Stimulated activated CD4-positive, alpha-beta T cell treated with anti-CD3 and anti-CD28 coated beads, Interleukin-1b, Interleukin-23, amount 100 ng/mL, for 4 hours (primary cell): Measurements from ENCODE around the gene KLHL29.

Source experiments
- DNase-seq, 2 donors: peaks; one replicate each; pipeline ENCODE4 v3.0.0-alpha.2; 2020; ENCODE audit warnings: low read depth in 2 of 2

Gene KLHL29

DNA sequence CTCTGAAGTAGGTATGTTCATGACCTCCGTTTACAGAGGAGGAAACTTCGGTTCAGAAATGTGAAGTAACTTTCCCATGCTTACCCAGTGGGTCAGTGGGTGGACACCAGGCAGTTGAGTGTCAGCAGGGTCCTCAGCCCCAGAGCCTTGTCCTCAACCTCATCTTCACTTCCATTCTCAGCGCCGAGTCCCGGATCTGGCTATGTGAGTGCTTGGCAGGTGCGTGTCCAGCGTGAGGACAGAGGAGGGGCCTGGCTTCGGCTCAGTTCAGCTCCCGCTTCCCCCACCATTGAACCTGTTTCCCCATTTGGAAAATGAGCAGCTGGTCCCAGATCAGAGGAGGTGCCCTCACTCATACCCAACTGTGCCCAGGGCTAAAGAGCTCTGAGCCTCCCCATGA lies 274.3 kb downstream of the KLHL29 start:
- no peak for DNase-seq

DNA sequence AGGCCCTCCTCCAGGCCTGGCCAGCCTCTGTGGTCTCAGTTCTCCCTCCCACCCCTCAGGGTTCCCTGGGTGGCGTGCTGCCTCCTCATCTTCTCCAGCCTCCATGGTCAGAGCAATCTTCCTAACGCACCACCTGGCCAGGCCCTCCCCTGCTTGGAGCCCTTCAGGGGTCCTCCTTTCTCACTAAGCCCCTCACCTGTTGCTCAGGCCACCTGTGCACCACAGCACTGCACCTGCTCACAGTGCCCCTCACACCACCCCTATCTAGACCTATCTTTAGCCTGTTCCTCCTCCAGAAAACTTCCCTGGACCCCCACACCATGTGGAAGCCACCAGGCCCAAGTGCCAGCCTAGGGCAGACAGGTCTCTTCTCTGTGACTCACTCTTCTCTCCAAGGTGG lies 274.8 kb downstream of the KLHL29 start:
- DNase-seq: no peak

DNA sequence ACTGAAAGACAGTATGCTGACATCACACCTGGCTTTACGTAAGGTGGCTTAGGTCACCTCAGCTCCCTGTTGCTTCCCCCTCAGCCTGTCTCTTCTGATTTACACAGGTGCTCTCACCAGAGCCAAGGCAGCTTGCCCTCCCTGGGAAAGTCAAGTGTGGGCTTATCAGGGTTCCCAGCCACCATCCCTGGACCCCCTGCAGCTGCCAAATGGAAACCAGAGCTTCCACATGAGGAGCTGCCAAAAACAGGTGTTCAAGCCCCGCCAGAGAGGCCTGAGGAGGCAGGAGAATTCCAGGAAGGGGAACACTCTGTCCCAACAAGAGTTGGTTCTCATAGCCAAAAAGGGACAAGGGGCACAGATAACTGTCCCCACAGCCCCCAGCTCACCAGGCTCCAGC lies 275.3 kb downstream of the KLHL29 start:
- no peak for DNase-seq

DNA sequence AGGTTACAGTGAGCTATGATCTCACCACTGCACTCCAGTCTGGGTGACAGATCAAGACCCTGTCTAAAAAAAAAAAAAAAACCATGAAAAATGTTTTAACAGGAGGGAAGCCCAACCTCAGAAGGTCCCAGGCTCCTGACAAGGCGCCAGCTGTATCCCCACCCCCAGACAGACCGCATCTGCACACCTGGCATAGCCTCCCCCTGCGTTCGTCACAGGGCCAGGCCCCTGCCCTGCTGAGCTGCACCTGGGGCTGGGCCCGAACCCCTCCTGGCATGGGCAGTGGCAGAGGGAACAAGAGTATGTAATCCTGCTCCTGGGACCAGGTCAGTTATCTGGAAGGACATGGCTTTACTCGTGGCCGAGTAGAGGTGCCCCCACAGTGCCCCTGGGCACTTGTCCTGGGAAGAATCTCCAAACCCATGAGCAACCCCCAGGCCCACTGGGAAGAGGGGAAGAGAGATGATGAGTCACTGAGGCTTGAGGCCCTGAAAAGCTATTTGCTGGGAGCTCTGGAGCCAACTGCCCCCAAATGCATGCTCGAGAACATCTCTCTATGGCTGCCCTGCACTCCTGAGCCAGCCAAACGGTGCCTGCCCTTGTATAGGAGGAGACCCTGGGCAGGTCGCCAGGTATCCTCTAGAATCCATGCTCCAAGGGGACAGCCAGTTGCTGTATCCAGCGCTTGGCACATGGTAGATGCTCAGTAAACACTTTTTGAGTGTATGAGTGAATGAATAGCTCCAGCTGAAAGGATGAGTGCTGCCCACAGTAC lies 276.5 kb downstream of the KLHL29 start:
- DNase-seq: no peak

DNA sequence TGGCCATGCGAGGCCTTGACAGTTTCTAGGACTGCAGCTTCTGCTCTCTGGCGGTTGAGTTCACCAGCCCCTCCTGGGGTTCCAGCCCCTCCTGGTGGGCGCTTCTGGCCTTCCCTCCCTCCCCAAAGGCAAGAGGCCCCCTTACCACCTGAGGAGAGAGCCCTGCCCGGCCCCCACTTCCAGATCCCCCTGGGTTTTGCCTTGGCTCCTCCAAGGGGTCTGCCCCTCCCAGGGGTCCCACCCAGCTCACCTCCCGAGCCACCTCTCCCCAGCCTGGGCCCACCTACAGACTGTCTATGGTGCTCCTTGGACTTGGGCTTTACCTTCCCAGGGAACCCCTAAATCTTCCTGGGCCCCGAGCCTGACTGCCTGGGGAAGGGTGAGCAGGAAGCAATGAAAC lies 277.5 kb downstream of the KLHL29 start:
- no peak for DNase-seq

DNA sequence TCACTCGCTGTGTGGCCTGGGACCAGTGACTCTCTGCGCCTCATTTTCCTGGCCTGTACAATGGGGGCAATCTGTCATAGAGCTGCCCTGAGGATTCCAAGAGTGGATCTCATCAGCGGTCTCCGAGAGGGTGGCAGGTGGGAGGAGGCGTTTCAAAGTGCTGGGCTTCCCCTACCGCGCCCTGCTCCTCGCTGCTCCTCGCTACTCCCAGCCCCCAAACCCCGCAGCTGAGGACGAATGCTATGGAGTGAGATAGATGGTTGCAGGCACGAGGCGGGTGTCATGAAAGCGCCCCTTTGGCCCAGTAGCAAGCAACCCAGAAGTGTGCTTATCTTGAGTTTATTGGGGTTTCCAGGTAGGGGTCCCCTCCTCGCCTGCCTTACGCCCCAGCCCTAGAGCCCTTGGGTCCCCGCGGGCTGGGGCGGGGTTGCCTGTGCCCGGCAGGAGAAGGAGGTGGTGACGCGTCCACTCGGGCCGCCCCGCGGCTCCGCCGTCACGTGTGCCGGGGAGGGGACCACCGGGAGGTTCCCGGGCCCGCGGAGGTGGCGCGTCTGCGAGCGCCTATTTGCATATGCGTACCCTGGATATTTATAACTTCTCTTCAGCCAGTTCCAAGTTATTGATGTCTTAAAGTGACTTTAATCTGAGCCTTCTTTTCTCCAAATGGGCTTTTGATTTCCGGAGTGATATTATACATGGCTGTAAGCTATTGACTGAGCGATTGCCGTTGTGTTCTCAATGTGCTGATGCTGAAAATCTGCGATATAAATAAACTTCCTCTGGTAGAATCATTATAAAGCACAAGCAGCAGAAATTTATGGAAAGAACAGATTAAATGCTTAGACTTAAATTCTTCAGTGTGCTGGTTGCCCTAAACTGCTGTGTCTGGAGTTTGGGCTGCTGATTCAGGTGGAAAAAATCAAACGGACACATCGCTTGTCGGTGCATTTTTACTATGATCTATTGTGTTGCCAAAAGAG lies 278.3 kb downstream of the KLHL29 start:
- no peak for DNase-seq

DNA sequence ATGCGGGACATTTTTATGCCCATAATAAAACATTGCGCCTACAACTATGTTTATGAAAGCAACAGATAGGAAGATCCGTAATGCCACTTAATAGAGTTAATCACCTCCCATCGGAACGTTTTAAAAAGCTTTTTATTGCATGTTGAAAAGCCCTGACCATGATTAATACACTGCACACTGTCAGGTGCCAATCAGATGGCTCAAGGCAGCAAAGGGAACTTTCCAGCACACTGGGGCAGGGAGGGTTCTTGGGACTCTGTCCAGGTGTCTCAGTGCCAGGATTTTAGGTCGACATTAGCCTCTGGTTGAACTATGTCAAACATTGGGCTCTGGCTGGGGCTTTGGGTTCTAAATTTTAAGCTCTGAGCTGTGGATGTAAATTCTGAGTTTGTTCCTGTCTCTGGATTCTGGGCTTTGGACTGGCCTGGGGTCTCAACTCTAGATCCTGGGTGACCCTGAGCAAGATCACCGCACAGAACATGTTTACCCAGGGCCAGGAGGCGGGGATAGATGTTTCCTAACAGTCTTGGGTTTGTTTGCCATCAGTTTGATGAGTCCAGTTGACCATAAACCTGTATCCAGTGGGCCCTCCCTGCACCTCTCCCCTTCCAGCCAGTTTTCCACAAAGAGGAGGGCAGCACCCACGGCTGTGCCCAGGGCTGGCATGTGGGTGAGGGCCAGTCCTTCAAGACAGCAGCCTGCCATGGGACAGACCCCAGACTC lies 279.2 kb downstream of the KLHL29 start:
- no peak for DNase-seq

DNA sequence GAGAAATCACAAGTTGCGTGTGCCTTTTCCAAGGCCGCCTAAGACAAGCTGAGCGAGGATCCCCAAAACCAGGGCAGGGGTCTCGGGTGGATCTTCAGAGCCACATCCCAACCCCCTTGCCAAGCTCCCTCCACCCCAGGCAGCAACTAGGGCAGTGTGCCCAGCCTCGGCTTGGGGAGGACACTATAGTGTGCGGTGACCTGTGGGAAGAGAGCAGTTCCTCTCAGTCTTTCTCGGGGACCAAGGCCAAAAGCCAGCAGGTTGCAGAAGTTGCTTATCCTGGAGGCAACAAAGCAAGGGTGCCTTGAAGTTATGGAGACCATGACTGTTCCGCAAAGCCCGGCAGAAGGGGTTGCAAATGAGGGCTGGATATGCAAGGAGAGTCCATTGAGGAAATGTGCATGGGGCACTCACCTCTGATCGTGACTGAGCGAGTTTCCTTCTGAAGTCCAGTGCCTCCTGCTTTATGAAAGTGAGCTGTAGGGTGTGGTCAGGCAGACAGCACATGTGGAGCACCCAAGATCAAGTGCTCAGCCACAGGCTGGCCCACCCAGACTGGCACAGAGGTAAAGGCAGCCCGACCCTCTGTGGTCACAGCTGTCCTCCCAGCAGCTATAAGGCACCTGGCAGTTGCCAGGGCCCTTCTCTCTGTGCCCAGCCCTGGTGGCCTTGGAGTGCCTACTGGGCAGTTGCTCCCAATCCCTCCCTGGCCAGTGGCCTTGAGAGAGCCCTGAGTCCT lies 281.4 kb downstream of the KLHL29 start:
- no peak for DNase-seq

DNA sequence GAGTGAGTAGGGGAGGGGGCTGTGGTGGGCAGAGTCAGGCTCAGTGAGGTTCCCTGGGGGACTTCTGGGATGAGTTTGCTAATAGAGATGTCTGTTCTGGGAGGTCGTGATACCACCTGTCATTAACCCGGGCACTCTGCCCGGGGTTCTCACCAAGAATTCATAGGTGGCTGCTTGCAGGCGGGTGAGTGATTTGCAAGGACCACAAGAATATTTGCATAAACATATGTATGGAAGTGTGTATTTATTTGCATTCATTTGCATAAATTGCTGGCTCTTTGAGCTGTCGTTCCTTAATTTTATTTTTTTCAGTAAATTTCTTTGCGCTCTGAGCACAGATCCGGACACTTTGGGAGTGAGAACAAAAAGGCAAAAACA lies 282.0 kb downstream of the KLHL29 start:
- DNase-seq: no peak

DNA sequence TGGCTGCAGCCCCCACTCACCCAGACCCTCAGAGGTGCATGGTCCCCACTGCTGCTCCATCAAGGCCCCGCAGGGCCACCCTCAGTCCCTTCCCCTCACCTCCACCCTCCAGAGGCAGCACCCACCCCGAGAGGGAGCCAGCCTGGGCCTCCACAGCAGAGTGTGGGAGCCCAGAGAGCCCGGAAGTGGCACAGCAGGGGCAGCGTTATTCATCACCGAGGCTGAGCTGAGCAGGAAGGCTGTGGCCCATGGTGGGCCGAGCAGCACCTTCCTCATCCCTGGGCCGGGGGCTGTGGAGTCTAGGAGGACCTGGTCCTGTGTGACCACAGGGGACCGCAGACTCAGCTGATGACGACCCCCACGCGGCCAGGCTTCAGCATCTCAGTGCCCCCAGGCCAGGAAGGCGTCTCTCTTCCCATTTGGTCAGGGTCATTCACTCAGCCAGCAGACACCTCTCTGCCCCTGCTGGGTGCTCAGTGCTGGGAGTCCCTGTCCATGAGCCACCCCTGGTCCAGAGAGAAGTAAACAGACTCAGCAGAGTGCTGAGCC lies 283.9 kb downstream of the KLHL29 start:
- no peak for DNase-seq

DNA sequence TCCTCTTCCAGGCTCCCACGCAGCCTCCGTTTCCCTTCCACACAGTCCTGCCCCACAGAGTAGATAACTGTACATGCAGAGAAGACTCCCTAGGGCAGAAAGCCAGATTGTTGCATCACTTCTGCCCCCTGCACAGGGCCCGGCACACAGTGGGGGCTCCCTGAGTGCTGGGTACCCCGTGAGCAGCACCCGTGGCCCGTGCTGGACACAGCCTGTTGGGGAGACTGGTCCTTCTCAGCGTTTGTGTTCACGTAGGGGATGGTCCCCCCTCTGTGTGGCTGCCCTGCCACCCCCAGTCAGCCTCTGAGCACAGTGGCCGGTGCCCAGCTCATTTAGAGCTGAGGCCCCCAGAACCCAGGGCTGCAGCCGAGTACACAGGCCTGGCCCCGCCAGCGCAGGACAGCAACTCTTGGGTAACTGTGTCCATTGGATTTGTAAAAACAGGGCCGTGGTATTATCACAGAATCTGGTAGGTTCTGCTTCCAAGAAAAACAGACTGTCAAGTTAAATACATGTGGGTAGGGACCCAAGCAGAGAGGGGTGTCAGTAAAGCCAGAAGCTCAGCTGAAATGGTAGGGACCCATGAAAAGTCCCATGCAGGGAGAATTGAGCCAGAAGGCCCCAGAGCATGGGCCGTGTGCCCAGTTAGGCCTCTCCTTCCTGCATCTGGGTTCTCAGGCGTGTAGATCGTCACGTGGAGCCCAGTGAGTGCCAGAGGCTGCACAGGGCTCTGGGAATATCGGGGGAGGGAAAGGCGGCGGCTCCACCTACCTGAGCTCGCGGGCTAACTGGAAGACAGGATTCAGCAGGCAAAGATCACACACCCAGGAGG lies 284.6 kb downstream of the KLHL29 start:
- no peak for DNase-seq

DNA sequence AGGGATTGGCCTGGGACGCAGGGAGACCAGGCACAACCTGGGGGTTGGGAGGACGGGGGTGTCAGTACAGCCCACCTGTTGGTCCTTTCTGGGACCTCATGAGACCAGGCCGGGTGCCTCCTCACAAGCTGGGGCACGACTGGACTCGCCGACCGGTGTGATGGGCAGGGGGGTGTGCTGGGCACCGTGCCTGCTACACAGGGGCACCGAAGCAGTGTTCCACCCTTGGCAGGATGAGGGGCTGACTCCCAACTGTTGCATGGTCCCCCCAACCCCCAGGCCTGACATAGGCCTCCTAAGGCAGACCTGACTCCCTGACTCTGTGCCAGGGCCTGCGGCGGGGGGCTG lies 285.2 kb downstream of the KLHL29 start:
- no peak for DNase-seq

DNA sequence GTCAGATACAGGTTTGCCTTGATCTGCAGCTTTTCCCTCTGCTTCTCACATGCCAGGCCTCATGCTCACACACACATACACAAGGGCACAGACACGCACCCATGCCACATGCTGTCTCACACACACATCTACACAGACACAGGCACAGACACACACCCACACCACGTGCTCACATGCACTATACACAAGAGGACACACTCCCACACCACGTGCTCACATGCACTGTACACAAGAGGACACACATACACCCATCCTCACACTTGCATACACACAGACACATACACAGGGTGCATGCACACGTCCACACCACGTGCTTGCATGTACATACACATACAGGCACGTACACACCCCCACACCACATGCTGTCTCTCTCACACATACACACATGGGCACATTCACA lies 288.1 kb downstream of the KLHL29 start:
- no peak for DNase-seq

DNA sequence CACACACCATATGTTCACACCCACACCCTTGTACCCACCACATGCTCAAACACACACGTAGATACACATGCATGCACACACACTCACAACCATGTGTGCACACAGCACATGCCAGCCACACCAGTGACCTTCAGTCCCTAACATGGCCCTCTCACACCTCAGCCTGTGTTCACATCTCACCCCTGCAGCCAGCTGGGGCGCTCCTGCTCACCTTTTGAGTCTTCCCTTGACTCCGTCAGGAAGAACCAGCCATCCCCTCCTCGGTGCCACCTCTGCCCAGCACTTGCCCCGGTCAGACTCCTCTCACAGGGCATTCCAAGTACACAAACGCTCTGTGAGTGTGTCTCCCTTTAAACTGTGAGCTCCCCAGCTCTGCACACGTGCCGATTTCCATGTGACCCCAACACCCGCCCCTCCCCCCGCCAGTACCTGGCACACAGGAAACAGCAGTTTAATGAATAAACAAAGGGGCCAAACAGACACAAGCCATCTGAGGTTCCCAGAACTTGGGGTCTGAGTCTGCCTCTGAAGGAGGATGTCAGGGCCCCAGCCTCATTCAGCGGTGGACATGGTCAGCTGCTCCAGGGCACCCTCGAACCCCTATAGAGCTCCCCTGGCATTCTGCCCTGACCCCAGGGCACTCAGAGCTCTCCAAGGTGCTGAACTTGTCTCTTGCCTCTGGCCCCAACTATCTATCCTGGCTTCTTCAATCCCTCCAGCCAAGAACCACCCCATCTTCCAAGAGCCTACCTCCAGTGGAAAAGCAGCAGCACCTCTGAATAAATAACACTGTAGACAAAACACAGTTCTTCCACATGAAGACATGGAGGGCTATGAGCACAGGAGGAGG lies 289.1 kb downstream of the KLHL29 start:
- no peak for DNase-seq

DNA sequence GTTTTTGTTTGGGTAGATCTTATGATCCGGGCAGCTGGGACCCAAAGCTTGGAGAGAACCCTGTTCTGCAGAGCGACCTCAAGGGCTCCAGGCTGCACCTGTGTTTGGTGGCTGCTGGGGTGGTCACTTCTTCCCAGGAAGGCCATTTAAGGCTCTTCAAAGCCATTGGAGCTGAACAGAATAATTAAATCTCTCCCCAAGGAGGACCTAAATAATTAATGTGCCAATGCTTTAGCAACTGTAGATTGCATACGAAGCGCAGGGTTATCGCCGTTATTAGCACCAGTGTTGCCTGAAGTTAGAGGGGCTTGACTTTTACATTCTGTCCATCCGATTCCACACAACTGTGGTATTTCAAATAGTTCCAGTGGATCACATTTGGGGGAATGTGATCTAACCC lies 290.5 kb downstream of the KLHL29 start:
- no peak for DNase-seq

DNA sequence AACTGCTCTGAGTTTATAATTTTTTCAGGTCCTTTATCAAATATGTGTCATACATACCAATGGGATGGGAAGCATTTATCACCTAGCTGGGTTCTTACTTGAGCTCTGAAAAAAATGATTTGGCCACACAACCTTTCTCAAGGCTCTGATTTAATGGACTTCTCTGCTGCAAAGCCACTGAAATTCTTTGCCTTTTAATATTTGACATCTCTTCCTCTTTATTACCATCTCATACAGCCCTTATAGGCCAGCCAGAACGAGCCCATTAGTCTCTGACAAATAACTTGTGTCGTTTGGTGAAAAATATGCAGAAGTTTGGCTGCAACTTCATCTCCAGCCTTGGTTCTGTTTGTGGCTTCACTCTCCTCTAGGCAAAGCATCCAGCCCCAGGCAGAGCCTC lies 292.9 kb downstream of the KLHL29 start:
- DNase-seq: no peak

DNA sequence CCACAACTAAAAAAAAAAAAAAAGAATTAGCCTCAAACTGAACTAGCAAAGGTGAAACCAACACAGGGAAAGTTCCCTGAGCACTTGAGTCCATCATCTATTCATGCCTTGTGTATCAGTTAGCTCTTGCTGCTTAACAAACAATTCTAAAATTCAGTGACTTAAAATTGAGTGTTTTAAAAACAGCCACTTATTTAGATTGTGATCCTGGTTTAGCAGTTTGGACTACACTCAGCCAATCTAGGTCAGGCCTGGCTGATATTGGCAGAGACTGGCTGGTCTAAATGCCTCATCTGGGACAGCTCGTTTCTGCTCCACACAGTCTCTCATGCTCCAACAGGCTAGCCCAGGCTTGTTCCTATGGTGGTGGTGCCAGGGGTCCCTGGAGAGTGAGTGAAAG lies 294.1 kb downstream of the KLHL29 start:
- no peak for DNase-seq

DNA sequence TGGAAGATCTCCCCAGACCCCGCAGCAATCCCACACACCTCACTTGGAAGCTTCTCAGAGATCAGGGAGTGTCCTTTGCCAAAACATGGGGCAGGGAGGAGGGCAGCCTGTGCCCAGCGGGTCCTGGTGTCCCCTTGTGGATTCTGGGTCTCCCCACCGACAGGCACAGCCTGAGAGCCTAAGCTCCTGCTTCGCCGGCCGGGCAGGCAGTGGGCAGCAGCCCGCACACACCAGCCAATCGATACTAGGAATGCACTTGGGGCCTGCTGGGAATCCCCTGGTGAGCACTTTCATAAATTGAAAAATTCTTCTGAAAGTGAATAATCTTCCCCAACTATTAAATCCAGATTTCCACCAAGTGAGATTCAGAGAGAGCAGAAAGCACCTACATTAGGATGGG lies 296.0 kb downstream of the KLHL29 start:
- DNase-seq: no peak

DNA sequence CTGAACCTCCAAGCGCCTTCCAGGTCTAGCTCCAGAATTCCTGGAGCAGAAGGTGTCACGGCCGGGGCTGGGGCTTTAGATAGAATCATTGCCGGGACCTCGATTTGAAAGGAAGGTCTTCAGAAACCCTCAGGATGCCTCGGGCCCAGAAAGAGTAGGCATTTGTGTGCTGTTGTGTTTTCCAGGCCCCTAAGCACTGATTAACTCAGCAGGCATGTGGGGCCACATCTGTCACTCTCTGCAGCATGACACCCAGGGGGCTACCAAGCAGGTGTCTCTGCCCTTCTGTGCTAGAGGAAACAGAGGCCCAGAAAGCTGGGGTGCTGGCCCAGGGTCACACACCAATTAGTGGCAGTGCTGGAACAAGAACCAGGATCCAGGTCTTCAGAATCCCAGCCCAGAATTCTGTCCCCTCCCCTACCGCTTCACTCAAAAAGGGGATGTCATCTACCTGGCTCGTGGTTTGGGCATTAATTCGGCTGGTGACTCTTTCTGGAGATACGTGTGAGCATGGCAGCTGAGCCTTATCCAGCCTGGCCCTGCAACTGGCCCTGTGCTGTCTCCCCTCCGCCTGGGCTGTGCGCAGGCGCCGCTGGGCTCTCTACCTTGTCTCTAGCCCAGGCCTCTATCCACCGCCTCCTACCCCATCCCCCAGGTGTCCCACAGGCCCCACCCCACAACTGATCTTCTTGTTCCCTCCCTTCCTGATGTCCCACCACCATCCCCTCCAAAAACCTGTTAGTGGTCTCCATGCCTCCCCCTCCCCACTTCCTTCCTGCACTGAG lies 296.6 kb downstream of the KLHL29 start:
- DNase-seq: no peak
